Cardiac septum (tissue), 1 donor: ENCODE data around the gene CCL4. TPM values are rescaled to one million over a fixed set of nuclear protein-coding genes. Genes with fewer than 3 reads are reported as not detected.
"Not testable (repeated sequence)": the region's sequence is repeated elsewhere in the genome, so short reads cannot be mapped to it uniquely, and the experiment has no call there.

ENCODE experiments used
- DNase-seq: peaks from one replicate; pipeline ENCODE4 v3.0.0-alpha.2; 2020; ENCODE audit warnings: low spot score
- intact Hi-C: fragments of 100-400 bp; cut with DNase I; formaldehyde crosslinking; loops from one replicate; pipeline ENCODE4 v1.14.0; 2022
- long read RNA-seq: library from polyadenylated mRNA; unstranded; transcript quantifications from one replicate; pipeline ENCODE4 v2.0.0, GENCODE V29; 2021
- total RNA-seq: library from RNA; stranded (reverse); fragmentation: NEBNext Ultra II Directional; extraction: Animal tissue kit (Norgen Biotek cat#: 25700); gene quantifications from one replicate; pipeline ENCODE4 v1.2.1, GENCODE V29; 2021
- donor health status: DM: no; HTN: no; CAD: no.

Gene CCL4
- total RNA-seq: 0.81 TPM
- long read RNA-seq: 0 reads

DNA sequence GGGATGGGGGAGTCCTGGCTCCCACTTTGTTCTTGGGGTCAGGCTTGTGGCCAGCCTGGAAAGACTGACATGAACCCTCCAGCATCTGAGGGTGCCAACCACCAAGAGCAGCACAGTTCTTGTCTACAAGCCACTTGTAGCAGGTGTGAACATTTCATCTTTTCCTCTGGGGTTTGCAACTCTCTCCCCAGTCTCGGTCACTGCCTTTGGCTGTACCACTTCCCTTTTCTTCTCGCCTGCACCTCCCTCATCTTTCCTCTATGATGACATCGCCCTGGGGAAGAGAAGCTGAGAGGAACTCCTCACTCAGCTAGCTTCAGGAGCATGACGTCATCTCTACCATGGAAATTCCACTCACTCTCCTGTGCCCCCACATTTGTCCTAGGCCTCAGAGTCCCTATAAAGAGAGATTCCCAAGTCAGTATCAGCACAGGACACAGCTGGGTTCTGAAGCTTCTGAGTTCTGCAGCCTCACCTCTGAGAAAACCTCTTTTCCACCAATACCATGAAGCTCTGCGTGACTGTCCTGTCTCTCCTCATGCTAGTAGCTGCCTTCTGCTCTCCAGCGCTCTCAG is at the start of gene CCL4:
Gene CCL4 (plus strand): TSS at position 427 of the 575 bp plus-strand sequence. CDS start 79 bp downstream, at position 506.
- DNase-seq, intact Hi-C loops: not testable (repeated sequence)

DNA sequence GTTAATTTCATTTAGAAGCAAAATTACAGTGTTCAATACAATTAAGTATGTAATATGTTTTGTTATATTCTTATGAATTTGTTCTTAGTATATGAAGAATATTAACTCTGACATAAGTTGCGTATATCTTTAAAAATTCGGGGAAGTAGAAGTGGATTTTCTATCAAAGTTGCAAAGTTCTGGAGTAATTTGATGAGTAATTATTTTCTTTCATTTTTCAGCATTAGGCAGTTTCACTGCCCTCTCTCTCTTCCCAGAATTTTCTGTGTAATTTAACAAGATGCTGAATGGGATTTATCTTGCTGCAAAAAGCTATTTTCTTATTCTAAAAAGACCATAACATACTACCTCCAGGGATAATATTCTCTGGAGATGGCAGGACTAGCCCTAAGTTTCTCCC is 48.5 kb upstream of the CCL4 start:
- no peak for DNase-seq
- intact Hi-C loops: no loop called here

DNA sequence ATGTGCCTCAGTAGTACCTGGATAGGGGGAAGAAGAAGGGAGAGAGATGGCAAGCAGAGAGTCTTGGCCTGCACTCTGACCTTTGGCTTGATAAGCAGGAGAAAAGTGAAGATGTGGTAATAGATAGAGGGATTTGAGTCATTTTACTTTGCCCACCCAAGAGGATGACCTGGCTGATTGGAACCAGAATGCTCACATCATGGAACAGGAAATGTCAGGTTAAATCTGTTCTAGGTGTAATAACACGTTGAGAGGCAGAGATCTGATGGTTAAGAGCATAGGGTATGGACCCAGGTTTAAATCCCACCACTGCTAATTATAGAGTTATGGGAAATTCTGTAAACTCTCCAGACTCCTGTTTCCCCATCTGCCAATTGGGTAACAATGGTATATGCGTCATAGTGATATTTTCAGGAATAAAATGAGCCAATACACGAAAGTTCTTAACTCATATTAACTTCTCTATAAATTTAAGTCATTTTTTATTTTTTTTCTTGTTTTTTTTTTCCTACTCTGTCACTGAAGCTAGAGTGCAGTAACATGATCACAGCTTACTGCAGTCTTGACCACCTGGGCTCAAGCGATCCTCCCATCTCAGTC is 47.6 kb upstream of the CCL4 start:
- intact Hi-C loops: no loop called here
- no peak for DNase-seq

DNA sequence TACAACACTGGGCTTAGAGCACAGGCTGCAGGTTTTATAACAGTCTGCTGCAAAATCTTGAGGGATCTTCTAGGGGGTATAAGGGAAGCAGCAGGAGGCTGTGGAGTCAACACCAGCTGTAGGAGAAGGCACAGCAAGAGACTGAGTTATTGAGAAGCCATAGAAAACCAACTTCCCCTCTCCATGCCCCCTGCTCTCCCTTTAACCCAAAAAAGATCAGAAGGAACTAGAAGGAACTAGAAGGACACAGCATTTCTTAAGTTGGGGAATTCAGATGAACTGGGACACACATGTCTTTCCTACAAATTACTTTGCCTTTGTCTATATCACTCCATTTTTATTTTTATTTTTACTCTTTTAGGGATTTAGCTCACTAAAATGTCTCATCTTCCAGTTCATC is 45.7 kb upstream of the CCL4 start:
- intact Hi-C loops: no loop called here
- DNase-seq: no peak

DNA sequence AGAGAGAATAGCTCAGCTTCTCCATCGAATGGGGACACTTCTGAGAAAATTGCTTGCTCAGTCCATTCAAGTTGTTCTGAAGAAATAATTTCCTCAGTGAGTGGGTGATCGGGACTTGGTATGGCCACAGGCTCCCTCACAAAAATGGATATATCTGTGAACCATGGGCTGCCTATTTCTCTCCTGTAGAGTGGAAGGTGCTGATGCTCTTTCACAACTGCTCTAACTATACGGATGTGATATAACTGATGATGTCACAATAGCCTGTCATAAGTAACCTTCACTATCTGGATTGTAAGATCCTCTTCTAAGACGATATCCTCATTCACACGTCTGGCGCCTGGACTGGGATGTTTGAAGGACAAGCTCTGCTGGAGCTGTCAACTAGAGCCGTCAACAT is 44.2 kb upstream of the CCL4 start:
- intact Hi-C loops: no loop called here
- no peak for DNase-seq

DNA sequence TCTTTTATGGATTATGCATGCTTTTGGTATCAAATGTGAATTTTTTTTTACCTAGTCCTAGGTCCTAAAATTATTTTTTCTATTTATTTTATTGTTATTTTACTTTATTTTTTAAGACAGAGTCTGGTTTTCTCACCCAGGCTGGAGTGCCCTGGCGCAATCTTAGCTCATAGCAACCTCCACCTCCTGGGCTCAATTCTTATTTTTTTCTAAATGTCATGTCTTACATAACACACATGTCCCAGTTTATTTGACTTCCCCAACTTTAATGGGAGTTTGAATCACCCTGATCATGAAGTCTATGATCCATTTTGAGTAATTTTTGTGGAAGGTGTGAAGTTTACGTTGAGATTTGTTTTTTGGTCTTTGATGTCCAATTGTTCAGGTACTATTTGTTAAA is 42.8 kb upstream of the CCL4 start:
- intact Hi-C loops: no loop called here

DNA sequence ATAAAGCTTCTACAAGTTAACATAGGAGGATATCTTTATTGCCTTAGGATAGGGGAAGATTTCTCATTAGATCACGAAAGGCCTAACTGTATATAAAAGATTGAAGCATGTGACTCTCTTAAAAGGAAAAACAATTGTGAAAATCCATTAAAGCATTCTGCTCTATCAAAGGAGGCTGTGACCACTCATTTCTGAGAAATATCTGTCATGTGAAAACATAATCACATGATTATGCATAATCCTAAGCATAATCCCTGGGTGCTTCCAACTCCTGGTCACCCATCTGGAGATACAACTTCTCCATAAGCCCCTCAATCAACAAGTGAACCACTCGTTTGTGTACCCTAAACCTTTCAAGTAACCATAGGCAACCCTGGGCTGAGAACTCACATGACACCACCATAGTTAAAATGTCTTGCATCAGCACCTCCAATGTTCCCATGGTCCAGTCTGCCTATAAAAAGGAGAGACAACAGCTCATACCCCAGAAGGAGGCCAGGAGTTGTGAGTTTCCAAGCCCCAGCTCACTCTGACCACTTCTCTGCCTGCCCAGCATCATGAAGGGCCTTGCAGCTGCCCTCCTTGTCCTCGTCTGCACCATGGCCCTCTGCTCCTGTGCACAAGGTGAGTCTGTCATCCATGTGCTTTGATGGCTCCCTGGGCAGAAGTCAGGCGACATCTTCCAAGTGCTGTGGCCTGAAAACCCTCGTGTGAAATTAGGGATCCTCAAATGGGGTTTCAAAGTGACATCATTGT is 39.7 kb upstream of the CCL4 start, which contains the start of gene CCL18:
Gene CCL18 (plus strand): TSS at position 487 of the 756 bp plus-strand sequence. CDS start 71 bp downstream, at position 558.
- DNase-seq: no peak
- intact Hi-C loops: no loop called here

More for the DNA sequence above, 42.8 kb upstream of the CCL4 start:
- no peak for DNase-seq

DNA sequence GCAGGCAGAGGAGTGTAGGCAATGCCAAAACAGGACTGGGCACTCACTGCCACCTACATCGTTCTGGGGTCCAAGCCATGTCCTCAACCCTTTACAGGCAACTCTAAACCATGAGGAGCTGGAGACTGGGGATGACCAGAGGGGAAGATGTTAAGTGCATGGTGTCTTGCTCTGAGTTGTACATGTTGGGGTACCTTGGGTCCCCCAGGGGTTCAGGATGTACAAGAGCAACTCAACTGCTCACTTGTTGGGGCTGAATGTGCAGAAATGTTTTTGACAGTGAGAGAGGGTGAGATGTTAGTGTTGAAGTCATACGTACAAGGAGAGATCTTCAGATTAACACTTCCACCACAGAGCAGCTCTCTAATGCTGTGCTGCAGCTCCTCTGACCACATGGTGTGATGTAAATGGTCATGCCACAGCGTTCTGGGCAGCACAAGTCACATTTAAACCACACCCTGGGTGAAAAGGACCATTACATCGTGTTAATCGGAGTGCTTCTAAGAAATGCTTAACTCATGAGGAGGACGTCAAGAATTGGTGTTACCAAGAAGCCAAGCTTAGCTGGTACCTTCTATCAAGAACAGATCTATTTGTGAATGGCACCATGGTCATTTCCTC is 37.2 kb upstream of the CCL4 start:
- intact Hi-C loops: no loop called here
- no peak for DNase-seq

DNA sequence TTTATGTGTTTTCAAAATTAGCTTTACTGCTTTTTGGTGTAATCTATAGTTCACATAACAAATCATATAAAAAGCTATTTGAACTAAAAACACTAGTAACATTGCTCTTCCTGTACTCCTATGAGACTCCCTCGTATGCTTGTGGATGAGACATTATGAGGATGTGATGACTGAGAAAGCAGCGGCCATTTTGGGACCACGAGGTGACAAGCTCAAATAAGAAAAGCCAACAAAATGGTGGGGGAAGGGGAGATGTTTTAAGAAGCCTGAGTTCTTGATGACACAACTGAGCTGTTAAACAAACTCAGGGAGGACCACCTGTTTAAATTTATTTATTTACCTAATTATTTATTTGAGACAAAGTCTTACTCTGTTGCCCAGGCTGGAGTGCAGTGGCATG is 35.1 kb upstream of the CCL4 start:
- intact Hi-C loops: no loop called here
- no peak for DNase-seq

DNA sequence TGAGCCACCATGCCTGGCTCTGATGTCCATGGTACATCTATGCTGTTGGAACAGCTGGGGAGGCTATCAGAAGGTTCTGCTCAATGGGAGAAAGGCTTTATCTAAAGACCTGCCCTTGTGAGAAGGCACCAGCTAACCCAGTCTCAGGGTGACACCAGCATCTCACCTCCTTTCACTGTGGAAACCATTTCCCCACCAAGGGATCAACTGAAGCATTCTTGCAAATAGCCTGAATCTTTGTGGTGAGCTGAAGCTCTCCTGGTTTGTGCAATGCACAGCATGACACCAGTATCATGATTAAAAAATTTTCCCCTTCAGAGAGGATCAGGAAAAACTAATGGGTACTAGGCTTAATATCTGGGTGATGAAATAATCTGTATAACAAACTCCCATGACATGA is 34.5 kb upstream of the CCL4 start:
- DNase-seq: no peak
- intact Hi-C loops: no loop called here

DNA sequence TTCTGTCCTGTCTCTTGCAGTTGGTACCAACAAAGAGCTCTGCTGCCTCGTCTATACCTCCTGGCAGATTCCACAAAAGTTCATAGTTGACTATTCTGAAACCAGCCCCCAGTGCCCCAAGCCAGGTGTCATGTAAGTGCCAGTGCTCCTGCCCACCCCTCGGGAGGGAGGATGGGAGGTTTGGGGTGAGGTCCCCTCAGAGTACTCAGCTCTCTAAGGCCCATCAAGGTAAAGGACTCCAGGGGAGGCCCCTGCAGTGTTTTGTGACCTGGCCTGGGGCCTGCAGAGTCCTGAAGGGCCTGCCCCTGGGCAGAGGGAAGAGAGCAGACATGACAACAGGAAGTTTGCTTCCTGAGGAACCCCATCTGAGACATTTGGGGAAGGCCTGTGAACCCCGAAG is 33.2 kb upstream of the CCL4 start:
- intact Hi-C loops: loop anchor here (5.0 kb wide), 1 partner anchor 93 kb away; no protein-coding TSS in a partner anchor
- no peak for DNase-seq

DNA sequence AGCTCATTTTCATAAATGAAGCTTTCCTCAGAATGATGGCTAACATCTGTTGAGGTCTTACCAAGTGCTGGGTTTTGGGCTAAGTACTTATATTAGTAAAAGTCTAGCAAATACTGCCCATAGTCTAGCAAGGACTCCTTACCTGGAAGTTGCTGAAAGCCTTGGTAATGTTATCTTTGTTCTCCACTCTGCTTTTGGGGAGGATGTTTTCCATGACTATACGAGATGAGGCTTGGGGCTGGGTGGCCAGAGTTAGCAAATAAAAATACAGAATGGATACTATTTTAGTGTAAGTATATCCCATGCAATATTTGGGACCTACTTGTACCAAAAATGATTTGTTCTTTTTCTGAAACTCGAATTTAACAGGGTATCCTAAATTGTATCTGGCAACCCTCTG is 31.9 kb upstream of the CCL4 start:
- intact Hi-C loops: loop anchor here (5.0 kb wide), 1 partner anchor 94 kb away; no protein-coding TSS in a partner anchor
- DNase-seq: no peak

DNA sequence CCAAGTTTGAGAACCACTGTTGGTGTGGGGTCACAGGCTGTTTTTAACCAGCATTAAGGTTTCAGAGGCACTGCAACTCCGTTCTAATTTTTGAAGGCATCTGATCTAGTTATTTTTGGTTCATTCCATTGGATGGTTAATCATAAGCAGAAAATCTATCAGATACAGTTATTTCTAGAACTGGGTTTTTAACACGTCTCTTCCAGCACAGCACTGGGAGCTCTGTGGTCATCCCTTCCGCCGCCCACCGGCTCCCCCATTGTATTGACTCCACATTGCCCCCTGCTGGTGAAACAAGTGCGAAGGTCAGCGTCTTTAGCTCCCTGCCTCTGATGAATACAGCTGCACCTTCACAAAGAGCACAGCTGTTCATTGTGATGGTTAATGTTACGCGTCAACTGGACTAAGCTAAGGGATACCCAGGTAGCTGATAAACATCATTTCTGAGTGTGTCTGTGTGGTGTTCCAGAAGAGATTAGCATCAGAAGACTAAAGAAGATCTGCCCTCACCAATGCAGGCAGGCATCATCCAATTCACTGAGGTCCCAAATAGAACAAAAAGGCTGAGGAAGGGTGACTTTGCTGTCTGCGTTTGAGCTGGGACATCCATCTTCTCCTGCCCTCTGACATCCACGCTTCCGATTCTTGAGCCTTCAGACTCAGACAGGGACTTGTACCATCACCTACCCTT is 31.1 kb upstream of the CCL4 start:
- no peak for DNase-seq
- intact Hi-C loops: loop anchor here (5.0 kb wide), 1 partner anchor 95 kb away; no protein-coding TSS in a partner anchor

DNA sequence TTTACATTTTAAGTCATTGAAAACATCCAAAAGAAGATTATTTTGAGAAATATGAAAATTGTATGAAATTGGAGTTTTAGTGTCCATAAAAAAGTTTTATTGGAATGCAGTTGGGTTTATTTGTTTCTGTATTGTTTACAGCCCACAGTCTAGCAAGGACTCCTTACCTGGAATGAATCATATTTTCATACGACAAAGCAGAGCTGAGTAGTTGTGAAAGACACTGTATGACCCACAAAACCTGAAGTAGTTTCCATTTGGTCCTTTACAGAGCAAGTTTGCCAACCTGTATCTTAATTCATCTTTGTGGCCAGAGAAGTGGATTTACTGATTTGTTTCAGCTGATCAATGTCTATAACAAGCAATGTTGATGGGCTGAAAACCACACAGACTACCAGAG is 29.3 kb upstream of the CCL4 start:
- no peak for DNase-seq
- intact Hi-C loops: loop anchor here (5.0 kb wide), 1 partner anchor 97 kb away; no protein-coding TSS in a partner anchor

DNA sequence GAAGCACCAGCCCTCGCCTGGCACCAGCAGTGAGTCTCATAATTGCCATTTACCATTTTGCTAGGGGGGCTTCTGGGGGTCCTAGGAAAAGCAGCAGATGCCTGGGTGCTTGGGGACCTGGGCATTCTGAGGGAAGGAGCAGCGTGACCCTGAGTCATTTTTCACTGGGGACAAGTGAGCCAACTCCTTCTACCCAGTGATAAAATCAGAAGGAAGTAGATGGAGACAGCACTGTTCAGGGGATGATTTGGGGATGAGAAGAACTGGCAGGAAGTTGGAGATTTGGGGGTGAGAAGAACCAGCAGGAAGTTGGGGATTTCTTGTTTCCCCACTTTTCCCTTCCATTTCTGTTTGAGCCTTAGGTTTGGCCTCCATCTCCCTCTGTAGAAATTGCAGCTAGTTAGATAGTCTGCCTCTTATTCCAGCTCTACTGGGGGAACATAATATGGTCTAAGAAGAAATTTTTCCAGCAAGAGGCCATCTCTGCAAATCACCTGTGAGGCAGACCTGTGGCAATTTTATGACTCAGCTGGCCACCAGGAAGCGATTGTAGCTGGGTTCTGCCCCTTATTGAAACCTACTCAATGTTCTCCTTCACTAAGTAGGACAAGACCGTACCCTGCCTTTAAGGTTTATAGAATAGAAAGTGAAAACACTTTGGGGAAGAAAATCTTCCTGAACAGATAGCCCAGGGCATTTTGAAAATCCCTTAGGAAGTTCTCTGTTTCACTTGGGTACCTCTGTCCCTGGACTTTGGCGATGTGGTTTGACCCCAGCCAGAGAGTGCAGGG is 21.8 kb upstream of the CCL4 start:
- intact Hi-C loops, DNase-seq: not testable (repeated sequence)

DNA sequence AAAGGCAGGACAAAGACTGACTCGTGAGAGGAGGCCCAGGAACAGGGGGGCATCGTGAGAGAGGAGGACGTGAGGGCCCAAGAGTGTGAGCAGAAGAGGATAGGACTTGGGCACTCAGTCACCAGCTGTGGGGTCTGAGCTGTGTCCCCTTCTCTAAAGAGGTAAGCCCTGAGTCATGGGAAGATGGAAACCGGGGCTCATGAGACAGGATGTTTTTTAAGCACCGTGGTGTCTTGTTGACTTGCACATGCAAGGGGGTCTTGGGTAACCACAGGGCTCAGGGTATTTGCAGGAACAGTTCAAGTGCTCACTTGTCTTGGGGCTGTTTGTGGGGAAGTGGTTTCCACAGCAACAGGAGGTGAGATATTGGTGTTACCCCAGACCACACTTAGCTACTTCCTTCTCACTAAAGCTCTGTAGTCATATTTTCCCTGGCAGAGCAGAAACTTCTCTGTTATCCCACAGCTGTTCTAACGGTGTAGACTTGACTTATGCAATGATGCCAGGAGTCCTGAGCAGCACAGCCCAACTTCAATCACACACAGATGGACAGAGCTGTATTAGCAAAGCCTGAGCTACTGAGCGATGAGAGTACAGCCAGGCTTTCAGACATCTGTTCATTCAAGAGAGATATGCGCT is 21.0 kb upstream of the CCL4 start:
- intact Hi-C loops, DNase-seq: not testable (repeated sequence)

DNA sequence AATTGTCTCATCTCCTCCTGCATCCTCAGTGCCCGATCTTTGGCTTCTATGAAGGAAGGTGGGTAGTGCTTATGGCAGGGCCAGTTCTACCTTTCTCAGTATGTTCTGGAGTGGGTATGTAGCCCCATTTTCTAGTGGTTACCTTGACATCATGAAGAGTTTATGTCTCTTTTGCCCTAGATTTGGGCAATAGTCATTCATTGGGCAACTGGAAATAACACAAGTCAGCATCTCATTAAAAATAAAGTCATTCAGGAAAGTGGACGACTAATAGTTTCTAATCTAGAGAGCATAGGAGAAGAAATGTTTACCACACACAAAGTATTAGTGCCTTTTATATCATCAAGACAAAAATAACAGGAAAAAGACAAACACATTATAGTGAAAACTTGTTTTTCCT is 19.9 kb upstream of the CCL4 start:
- intact Hi-C loops, DNase-seq: not testable (repeated sequence)

DNA sequence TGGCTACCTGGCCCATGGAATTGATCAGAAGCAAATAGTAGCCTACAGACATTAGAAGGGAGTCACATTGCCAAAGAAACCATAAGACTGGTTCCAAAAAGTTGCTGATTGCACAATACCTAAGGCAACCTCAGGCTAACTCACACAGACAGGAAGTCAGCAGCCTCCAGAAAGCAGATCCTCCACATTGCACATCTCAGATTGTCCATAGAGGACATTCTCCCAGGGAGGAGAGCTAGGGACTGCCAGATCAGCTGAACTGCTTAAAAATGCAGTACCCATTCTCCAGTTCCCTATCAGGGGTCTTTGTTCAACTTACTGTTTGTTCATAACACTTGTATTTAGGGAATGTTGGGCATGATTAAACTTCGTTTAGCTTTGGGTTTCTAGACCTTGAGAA is 17.9 kb upstream of the CCL4 start:
- DNase-seq: no peak
- intact Hi-C loops: no loop called here
